ENCODE results near the gene PSTK. TPM values are rescaled to one million over a fixed set of nuclear protein-coding genes. Genes with fewer than 3 reads are reported as not detected.
A peak's percentile ranks its signal among the peaks of the same experiment; 100 is the strongest.

The PSTK gene
- total and polyA plus RNA-seq, 9 of the 15 experiments (the other 6 are each of a cell fraction or from before 2014, with no cell fraction given): 13.2 to 49.7 (median 18.9) TPM

DNA sequence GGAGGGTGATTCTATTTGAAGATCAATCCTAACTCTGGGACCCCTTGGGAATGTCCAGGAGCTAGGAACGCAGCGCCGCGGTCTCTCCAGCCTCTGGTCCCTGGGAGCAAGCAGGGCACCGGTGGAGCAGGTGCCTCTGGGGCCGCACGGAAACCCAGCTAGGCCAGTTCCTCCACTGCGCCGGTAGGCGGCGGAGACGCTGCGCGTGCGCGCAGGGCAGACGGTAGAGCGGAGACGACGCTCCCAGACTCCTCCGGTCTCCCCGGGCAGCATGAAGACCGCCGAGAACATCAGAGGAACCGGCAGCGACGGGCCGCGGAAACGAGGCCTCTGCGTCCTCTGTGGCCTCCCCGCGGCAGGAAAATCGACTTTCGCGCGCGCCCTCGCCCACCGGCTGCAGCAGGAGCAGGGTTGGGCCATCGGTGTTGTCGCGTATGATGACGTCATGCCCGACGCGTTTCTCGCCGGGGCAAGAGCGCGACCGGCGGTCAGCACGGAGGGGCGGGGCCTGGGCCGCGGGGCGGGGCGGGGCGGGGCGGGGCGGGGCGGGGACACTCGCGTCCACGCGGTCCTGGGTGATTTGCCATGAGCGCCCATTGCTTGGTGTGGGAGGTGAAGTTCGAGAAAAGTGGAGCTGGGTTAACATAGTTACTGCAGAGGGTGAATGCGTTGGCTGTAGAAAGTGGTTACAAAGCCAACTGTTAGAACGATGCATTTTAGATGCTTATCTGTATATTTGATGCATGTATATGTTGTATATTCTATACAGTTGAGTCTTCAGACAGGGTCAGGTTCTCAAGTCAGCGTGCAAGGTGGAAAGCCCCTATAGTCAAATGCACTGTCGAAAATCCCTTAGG is at the start of gene PSTK (continued):
- TF ChIP-seq ZNF143 (CRISPR knock-in tag; IDR thresholded peaks at IDR 0.05): no peak
- TF ChIP-seq, protein P1, sequence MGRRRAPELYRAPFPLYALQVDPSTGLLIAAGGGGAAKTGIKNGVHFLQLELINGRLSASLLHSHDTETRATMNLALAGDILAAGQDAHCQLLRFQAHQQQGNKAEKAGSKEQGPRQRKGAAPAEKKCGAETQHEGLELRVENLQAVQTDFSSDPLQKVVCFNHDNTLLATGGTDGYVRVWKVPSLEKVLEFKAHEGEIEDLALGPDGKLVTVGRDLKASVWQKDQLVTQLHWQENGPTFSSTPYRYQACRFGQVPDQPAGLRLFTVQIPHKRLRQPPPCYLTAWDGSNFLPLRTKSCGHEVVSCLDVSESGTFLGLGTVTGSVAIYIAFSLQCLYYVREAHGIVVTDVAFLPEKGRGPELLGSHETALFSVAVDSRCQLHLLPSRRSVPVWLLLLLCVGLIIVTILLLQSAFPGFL (CRISPR knock-in tag; IDR thresholded peaks at IDR 0.05): no peak
- TF ChIP-seq POLR2AphosphoS2 (IDR thresholded peaks at IDR 0.05; ENCODE audit: low read length): no peak
- TF ChIP-seq, protein P2, sequence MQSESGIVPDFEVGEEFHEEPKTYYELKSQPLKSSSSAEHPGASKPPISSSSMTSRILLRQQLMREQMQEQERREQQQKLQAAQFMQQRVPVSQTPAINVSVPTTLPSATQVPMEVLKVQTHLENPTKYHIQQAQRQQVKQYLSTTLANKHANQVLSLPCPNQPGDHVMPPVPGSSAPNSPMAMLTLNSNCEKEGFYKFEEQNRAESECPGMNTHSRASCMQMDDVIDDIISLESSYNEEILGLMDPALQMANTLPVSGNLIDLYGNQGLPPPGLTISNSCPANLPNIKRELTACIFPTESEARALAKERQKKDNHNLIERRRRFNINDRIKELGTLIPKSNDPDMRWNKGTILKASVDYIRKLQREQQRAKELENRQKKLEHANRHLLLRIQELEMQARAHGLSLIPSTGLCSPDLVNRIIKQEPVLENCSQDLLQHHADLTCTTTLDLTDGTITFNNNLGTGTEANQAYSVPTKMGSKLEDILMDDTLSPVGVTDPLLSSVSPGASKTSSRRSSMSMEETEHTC (IDR thresholded peaks at IDR 0.05): no peak
- no peak for TF ChIP-seq RBM39 (optimal IDR thresholded peaks at IDR 0.05; ENCODE audit: low read depth, low read length)
- TF ChIP-seq RBM14 (IDR thresholded peaks at IDR 0.05; ENCODE audit: borderline replicate concordance, insufficient read depth, low read depth, low read length): no peak
- no peak for TF ChIP-seq ZNF76 (CRISPR knock-in tag; IDR thresholded peaks at IDR 0.05; ENCODE audit: borderline replicate concordance)
- TF ChIP-seq ZFP36 (IDR thresholded peaks at IDR 0.05; ENCODE audit: low read depth, low read length, partially characterized antibody): no peak
- TF ChIP-seq HNRNPLL (IDR thresholded peaks at IDR 0.05; ENCODE audit: low read depth, low read length, poor library complexity, severe bottlenecking): no peak
- TF ChIP-seq, protein P3, sequence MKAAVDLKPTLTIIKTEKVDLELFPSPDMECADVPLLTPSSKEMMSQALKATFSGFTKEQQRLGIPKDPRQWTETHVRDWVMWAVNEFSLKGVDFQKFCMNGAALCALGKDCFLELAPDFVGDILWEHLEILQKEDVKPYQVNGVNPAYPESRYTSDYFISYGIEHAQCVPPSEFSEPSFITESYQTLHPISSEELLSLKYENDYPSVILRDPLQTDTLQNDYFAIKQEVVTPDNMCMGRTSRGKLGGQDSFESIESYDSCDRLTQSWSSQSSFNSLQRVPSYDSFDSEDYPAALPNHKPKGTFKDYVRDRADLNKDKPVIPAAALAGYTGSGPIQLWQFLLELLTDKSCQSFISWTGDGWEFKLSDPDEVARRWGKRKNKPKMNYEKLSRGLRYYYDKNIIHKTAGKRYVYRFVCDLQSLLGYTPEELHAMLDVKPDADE (conservative IDR thresholded peaks at IDR 0.05; ENCODE audit: control insufficient read depth, low read depth, low read length): peak; percentile 72
- no peak for TF ChIP-seq SRSF1 (IDR thresholded peaks at IDR 0.05; ENCODE audit: low read depth, low read length)
- no peak for TF ChIP-seq GTF2E2 (tag; IDR thresholded peaks at IDR 0.05)
- TF ChIP-seq ZNF165 (CRISPR knock-in tag; IDR thresholded peaks at IDR 0.05; ENCODE audit: borderline replicate concordance): no peak
- no peak for TF ChIP-seq CAMTA2 (CRISPR knock-in tag; conservative IDR thresholded peaks at IDR 0.05)
- no peak; a peak in 1 of 4 replicates for TF ChIP-seq TEAD1 (CRISPR knock-in tag; IDR thresholded peaks at IDR 0.05)
- TF ChIP-seq SMARCE1 (IDR thresholded peaks at IDR 0.05): no peak
- no peak for TF ChIP-seq SIRT6 (IDR thresholded peaks at IDR 0.05; ENCODE audit: low read depth, low read length)
- no peak for TF ChIP-seq ADNP (tag; IDR thresholded peaks at IDR 0.05)
- peak; percentile 94 for TF ChIP-seq SIN3B (IDR thresholded peaks at IDR 0.05; ENCODE audit: low read depth)
- TF ChIP-seq POLR2G (IDR thresholded peaks at IDR 0.05; ENCODE audit: low read depth, low read length): peak; percentile 87
- peak; percentile 51; the same call in 1 of the 2 replicates for TF ChIP-seq CEBPG (CRISPR knock-in tag; IDR thresholded peaks at IDR 0.05)
- TF ChIP-seq CEBPG (tag; conservative IDR thresholded peaks at IDR 0.05 in 1 of 2, IDR thresholded peaks at IDR 0.05 in 1 of 2): no peak
- no peak for TF ChIP-seq BRF1 (IDR thresholded peaks at IDR 0.05; ENCODE audit: borderline replicate concordance, extremely low read depth, insufficient read length)
- peak in 1 of 2 experiments; percentile 29; a peak in 1 of 3 replicates for TF ChIP-seq CBX3 (IDR thresholded peaks at IDR 0.05; ENCODE audit: borderline replicate concordance in 1 of 2, low read length in 2 of 2)
- TF ChIP-seq SP2 (IDR thresholded peaks at IDR 0.05; ENCODE audit: extremely low read depth, low read depth, low read length, poor library complexity, severe bottlenecking): no peak

Data from K562 (cell line).